Transverse colon (tissue), 3 donors: Measurements from ENCODE around the gene NRK.

ENCODE experiments used
- CTCF ChIP-seq, 5 experiments: fragments of 200-600 bp in 3 of 5; fragments of 450-650 bp in 2 of 5; sonication (generic) in 3 of 5; IDR thresholded peaks; 1 replicate in 2 of 5; 2 replicates in 3 of 5; pipeline ENCODE4 v1.5.1; 2016 to 2017; ENCODE audit warnings: antibody characterized with exemption in 5 of 5, inconsistent platforms in 3 of 5, mild to moderate bottlenecking in 2 of 5, moderate library complexity in 1 of 5
- EP300 ChIP-seq: sonication (generic); formaldehyde crosslinking; IDR thresholded peaks from one replicate; pipeline ENCODE4 v1.6.1; 2017; ENCODE audit warnings: antibody characterized with exemption, low read depth
- POLR2A ChIP-seq: fragments of 450-650 bp; IDR thresholded peaks from one replicate; pipeline ENCODE4 v1.6.1; 2016; ENCODE audit warnings: antibody characterized with exemption, mild to moderate bottlenecking, moderate library complexity

GRCh38 chrX:105775679-105776078 is 46.7 kb upstream of the NRK start:
- TF ChIP-seq POLR2A (no peak), CTCF (IDR thresholded peaks at IDR 0.05) (no peak), EP300 (no peak)
